ENCODE data around the gene STKLD1.
A peak's percentile ranks its signal among the peaks of the same experiment; 100 is the strongest.
"Not testable (repeated sequence)": the region's sequence is repeated elsewhere in the genome, so short reads cannot be mapped to it uniquely, and the experiment has no call there.

STKLD1 gene

DNA sequence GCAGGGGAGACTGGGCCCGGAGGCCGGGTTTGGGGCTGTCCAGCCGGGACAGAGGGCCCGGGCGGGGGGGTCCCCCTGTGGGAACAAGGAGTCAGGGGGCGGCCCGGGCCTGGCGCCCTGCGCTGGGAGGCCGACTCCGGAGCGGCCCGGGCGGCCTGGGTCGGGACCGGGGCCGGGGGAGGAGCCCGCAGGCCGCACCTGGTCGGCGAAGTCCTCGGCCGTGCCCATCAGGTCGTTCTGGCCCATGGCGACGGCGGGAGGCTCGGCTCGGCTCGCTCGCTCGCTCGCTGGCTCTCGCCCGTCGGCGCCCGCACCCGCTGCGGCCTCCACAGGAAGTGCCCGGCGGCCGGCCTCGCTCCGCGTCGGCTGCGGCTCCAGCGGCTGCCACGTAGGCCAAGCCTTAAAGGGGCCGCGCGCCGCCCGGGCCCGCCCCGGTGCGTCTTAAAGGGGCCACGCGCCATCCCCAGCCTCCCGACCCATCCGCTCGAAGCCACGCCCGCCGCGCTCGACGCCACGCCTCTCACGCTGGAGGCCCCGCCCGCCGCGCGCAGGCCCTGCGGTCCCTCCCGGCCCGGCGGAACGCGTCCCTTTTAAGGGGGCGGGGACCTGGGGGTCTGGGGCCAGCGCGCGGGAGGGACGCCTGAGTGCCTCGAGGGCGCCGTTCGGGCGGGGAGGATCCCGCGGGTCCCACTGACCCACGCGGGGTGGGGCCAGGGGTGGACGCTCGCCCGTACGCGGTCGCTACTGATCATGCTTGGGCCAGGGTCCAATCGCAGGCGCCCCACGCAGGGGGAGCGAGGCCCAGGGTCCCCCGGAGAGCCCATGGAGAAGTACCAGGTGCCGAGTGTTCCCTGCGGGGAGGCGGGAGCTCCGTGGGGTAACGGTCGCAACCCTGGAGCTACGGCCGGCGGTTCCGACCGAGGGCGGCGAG lies at the start of gene STKLD1, which contains the start of gene SURF4:
Gene STKLD1, plus strand, starts transcription at position 643 of the 931 bp plus-strand sequence. Its CDS starts 108 bp downstream, at position 751.
Gene SURF4, minus strand, starts transcription at position 337 of the 931 bp plus-strand sequence. Its CDS starts 91 bp downstream, at position 246.
- peak; percentile 91 for DNase-seq (ENCODE audit: low read depth)

DNA sequence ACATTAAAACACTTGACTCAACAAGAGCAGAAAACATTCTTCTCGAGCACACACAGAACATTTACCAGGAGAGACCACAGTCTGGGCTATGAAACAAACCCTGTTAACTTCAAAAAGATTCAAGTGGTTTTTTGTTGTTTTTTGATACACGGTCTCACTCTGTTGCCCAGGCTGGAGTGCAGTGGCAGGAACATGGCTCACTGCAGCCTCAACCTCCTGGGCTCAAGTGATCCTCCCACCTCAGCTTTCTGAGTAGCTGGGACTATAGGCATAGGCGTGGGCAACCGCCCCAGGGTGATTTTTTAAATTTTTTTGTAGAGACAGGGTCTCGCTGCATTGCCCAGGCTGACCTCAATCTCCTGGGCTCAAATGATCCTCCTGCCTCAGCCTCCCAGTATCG lies 49.1 kb upstream of the STKLD1 start:
- DNase-seq (ENCODE audit: low read depth), result not testable (repeated sequence)

DNA sequence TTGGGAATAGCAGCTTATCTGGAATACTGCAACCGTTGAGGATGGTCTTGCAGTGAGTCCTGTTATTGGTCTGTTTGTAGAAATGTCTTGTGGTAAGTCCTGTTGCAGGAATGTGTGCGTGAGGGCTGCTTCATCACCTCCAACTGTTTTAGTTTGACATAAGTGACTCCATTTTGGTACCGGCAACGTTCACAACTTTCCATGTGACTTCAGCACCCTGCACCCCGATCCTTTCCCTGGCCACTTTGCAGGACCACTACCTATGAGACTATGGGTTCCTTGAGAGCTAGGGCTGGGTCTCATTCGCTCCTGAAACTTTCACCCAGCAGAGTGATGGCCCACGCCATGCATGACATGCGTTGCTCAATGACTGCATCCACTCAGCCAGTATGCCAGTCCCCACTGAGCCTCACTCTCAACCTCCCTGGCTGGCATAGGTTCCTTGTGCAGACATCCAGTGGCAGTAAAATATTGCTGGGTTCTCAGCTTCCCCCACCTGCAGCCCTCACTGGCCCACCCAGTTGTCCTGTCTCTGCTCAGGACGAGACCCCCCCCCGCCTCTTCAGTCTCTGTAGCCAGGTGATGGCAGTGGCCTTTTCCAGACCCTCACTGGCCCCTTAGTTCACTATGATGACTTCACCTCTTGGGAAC lies 48.2 kb upstream of the STKLD1 start:
- no peak for DNase-seq (ENCODE audit: low read depth)

DNA sequence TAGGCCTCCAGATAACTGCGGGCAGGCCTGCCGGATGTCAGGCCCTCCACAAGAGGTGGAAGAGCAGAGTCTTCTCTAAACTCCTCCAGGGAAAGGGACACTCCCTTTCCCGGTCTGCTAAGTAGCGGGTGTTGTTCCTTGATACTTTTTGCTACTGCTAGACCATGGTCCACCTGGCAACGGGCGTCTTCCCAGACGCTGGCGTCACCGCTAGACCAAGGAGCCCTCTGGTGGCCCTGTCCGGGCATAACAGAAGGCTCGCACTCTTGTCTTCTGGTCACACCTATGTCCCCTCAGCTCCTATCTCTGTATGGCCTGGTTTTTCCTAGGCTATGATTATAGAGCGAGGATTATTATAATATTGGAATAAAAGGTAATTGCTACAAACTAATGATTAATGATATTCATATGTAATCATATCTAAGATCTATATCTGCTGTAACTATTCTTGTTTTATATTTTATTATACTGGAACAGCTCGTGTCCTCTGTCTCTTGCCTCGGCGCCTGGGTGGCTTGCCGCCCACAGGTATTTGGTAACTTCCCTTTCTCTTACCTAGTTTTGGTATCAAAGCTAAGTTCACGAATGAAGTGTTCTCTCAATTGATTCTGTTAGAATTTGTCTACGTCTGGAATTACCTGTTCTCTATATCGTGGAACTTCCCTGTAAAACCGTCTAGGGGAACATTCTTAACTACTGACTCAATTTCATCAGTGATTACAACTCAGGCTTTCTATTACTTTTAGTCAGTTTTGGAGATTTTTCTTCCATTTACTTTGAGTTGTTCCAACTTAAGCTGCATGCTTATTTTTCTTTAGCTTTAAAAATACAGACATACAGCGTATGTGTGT lies 46.6 kb upstream of the STKLD1 start:
- not testable (repeated sequence) for DNase-seq (ENCODE audit: low read depth)

DNA sequence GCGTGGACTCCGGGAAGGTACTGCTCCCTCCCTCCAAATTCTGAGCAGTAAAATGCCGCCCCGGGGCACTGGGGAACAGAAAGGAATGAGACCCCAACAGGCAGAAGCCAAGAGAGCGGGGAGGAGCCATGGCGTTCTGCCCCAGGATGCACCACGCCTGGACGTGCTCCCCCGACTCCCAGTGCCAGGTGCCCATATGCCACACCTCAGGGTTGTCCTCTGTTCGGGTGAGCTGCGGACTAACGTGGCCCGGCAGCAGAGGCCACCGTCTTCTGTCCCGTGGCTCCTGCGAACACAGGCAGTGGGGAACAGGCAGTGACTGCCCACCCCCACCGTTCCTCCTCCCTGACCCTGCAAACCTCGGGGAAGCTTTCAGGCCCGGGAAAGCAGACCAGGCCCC lies 44.9 kb upstream of the STKLD1 start:
- no peak for DNase-seq (ENCODE audit: low read depth)

DNA sequence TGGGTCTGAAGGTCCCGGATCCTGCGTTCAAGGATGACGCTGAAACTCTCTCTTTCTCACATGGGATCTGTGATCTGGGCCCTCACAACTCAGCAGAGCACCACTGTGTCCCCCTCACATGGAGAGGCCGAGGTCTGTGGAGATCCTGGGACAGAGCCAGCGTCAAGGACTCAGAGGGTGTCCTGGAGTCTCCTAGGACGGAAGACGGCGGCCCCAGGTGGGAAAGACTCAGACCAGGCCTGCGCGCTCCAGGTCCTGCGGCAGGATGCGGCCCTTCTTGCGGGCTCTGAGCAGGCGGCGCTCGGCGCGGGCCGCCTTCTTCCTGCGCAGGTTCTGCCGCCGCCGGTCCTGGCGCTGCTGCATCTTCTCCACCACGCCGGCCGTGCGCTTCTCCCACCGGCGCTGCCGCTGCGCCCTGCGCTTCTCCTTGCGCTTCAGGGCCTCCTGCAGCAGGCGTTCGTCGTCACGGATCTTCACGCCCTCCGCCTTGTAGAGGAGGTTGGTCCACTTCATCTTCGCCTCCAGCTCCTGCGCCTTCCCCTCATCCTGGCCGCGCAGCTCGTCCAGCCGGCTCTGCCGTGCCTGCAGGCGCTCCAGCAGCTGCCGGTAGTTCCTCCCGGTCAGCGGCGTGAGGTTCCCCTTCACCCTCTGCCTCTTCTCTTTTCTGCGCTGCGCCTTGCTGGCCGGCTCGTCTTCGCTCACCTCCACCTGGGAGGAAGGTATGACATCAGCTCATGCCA lies 44.4 kb upstream of the STKLD1 start:
- DNase-seq (ENCODE audit: low read depth), result no peak

DNA sequence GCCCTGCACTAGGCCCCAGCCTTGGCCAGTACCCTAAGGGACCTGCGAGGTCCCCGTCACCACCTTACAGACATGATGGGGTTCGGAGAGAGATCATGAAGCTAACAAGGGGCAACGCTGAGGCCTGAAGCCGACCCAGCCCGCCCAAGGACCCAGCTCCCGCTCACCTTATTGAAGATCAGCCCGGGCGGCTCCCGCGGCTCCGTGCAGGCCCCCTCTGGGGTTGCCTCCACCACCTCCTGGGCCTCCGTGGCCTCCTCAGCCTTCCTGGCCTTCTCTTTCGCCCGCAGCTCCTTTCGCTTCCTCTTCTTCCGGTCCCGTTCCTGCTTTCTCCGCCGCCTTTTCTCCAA lies 43.8 kb upstream of the STKLD1 start:
- no peak for DNase-seq (ENCODE audit: low read depth)

DNA sequence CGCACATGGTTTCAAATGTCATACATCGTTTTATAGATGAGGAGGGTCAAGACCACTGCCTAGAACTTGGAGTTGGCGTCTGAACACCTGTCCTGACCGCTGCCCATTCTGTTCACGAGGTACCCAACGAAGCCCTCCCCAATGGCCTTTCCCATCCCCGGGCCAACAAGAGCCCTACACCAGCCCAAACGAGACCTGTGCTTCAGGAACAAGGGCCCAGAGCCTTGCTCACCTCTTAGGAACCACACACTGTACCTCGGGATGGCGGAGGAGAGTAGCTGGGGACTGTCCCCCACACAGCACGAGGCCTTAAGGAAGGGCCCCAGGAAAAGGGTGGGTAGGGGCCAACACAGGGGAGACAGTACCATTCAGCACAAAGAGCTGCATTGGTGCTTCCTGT lies 43.2 kb upstream of the STKLD1 start:
- no peak for DNase-seq (ENCODE audit: low read depth)

DNA sequence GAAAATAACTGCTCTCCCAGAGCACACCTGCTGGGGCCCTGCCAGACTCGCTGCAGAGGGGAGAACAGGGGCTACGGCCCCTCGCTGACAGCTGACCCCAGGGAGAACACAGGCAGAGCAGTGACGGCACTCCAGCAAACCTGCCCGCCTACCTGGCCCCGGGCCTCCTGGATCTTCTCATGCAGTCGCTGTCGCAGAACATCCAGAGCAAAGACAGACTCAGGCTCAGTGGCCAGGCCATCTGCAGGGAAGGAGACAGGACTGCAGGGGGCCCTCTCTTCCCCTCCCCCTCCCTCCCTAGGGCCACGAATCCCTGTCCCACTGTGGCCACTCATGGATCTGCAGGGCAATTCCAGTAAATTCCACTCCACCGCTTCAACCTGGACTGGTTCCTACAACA lies 42.6 kb upstream of the STKLD1 start:
- no peak for DNase-seq (ENCODE audit: low read depth)

DNA sequence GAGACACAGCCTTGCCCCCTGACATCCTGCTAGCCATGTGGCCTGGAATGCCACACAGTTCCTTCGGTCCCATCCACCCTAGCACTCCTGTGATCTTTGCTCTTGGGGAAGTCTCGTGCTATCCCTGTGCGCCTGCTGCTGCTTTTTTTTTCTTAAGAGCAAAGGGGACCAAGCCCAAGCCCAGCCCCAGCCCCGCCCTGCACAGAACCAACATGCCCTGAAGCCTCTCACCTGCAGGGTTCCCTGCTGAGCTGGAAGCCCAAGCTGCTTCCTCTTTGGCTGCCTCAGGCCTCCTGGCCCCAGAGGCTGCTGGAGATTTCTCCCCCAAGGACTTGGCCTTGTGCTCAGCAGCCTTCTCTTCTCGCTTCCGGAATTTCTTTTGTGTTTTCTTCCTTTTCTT lies 42.0 kb upstream of the STKLD1 start:
- no peak for DNase-seq (ENCODE audit: low read depth)

DNA sequence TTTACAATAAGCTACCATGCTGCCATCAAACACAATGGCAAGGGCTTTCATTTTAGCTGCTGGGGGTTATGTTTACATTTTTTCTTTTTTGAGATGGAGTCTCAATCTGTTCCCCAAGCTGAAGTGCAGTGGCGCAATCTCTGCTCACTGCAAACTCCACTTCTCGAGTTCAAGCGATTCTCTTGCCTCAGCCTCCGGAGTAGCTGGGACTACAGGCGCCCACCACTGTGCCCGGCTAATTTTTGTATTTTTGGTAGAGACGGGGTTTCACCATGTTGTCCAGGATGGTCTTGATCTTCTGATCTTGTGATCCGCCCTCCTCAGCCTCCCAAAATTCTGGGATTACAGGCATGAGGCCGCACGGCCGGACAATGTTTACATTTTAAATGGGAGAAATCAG lies 41.3 kb upstream of the STKLD1 start:
- DNase-seq (ENCODE audit: low read depth), result not testable (repeated sequence)

DNA sequence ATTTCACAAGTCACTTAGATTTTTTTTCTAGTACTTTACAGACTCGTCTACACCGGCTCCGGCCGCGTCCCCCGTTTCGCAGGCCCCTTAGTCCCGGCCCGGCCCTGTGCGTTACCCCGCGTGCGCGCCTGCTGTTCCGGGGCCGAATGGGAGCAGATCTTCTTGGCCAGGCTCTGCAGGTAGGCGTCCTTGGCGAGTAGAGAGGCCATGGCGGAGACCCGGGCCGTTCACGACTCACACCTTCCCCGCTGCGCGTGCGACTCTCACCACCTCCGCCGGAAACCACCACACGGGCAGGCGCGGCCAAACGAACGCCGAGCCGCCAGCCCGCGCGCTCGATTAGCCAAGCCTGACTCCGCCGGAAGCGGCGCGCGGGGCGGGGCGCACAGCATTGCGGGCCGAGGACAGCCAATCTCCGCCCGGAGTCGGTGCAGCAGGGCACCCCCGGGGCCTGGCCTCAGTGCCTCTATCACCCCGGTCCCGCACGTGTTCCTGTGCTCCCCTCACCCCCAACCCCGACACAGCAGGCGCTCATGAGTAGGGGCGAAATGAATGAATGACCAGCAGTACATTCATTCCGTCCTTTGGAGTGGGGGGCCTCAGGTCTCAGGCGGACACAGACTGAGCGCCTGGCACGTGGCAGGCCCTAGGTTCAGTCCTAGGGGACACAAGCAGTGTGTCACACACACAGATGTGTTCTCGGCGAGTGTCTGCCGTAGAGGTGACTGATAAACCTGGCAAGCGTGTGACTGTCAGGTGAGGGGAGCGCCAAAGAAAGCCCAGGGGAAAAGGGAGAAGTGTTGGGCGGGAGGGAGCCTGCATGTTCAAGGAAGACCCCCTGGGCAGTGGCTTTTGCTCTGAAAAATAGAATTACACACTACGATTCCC lies 40.0 kb upstream of the STKLD1 start, which contains the start of gene SURF6:
Gene SURF6, minus strand, starts transcription at position 265 of the 888 bp plus-strand sequence. Its CDS starts 56 bp downstream, at position 209.
- DNase-seq (ENCODE audit: low read depth), result peak; percentile 62

DNA sequence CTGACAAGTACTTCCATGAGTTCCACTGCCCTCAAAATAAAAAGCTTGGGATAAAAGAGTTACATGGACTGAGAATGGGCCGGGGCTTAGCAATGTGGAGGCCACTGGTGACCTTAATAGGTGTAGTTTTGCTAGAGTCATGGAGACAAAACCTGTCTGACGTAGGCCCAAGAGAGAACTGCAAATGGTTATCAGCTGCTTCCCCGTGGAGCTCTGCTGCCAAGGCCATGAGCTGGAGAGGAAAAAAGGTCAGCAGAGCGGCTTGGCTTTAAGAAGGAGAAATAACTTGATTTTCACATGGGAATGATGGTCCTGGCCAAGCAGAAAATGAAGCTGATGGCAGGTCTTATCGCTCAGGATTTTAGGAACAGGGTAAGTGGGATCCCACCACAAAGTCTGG lies 36.5 kb upstream of the STKLD1 start:
- no peak for DNase-seq (ENCODE audit: low read depth)

DNA sequence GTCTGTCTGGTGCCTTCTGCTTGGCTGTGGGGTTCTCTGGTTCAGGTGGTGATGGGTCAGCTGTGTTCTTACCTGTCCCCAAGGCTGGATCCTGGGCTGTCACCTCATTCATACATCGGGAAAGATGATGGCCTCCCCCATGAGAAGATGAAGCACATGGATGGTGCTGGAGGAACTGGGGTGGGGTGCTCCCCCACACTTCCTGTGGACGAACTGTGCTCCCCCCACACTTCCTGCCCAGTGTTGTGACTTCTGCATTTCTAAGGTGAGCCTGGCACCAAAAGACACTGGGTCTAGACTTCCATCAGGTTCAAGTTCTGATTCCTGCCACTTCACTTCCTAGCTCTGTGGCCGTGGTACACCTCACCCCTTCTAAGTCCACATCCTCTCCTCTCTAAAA lies 35.9 kb upstream of the STKLD1 start:
- DNase-seq (ENCODE audit: low read depth), result no peak

DNA sequence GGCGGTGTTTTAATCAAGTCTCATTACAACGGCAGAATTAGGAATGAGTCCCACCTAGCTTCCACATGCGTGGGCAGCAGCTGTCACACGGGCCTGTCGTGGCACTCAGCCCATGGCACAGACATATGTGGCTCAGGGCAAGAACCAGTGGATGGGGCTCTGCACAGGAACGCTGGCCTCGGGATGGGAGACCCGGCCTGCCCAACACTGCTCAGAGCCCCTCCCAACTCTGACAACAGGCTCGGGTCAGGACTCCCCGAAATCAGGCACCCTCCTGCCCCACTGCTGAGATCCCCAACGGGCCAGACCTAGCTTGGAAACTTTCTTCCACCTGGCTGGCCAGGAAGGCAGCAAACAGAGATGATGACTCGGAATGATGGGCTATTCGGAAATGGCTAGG lies 35.2 kb upstream of the STKLD1 start:
- DNase-seq (ENCODE audit: low read depth), result no peak

DNA sequence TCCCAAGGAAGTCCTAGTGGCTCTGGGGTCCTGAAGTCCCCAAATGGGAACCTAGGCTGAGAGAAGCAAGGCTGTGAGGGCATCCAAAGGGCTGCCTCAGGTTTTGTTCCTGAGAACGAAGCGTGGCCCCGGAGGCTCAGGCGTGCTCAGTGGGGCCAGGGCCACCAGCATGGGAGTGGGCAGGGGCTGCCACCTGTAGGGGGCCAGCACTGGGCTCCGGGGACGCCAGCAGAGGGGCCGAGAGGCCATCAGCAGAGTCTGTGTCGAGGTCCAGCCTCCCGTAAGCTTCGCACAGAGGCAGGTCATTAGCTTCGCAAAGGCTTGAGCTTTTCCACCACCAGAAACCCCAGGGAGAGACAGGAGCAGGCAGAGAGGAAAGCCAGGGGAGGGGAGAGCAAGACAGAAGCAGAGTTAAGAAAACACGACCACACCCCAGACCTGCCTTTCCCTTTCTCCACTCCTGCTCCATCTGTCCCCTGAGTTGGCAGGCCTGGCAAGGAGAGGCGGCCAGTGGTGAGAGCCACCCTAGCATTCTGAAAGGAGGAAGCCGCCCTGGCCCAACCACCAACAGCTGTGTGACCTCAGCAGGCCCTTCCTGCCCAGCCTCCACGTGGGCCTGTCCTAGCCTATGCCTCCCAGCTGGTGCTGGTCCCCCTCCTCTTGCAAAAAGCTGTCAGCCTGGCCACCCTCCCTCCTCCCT lies 34.6 kb upstream of the STKLD1 start:
- no peak for DNase-seq (ENCODE audit: low read depth)

DNA sequence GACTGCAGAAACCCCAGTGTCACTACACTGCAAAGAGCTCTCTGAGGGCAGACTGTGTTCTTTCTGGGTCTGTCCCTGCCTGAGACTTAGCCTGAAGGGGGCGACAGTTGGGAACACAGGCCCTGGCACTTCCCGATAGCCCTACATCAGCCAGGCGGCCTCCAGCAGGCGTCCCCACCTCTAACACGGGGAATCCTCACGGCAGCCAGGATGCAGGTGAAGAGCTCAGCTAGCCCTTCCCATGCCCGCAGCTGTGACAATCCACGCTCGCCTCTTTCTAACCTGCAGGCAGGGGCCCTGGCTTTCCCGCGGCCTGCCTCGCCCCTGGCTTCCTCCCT lies 34.1 kb upstream of the STKLD1 start:
- no peak for DNase-seq (ENCODE audit: low read depth)

DNA sequence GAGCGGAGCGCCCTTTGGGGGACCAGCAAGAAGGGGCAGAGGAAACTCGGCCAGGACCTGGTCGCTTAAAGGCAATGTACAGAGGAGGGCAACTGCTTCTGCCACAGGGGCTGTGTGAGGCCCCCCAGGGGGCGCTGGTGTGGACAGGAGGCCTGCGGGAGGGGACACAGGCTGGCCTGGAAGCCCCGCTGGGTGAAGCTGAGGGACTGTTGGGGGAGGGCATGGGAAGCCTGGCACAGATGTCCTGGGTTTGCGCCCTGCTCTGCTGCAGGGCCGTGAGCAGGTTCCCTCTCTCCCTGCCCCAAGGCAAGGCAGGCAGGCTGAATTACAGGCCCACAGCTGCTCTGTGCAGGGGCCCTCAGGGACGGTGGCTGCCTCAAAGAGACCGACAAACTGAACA lies 33.6 kb upstream of the STKLD1 start:
- DNase-seq (ENCODE audit: low read depth), result no peak

DNA sequence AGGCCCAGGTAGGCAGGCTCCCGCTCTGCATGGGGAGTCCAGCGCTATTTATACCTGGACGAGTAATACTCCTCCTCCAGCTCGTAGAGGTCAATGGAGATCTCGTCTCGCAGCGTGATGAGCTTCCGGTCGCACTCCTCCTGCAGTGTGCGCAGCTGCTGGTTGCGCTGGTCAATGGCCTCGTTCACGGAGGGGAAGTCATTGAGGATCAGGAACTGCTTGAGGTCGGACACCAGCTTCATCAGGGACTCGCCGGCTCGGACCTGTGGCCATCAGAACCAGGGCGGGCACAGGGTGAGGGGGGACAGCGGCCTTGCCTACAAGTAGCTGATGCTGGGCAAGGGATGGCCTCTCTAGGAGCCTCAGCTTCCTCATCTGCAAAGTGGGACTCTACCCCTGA lies 32.1 kb upstream of the STKLD1 start:
- no peak for DNase-seq (ENCODE audit: low read depth)

DNA sequence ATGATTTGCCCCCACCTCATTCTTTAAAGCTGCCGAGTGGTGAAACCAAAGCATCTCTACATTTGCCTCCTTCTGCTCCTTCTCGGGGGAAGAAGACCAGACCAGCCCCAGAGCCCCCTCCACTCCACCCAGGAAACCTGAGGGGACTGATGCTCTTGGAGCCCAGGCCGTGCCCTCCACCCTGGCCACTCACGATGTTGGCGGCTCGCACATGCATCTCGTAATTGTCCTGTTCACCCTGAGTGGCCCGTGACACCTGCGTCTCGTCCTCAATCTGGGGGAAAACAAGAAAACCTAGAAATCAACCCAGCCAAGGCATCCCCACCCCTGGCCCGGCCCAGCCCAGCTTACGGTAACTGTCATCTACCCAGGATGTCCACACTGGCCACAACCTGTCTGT lies 31.2 kb upstream of the STKLD1 start:
- DNase-seq (ENCODE audit: low read depth), result no peak

Data from fibroblast of the conjunctiva (primary cell).